ENCODE results near the gene RAB31.
"Not testable (repeated sequence)": the region's sequence is repeated elsewhere in the genome, so short reads cannot be mapped to it uniquely, and the experiment has no call there.

GRCh38 chr18:9768071-9768691 is 60.1 kb downstream of the RAB31 start:
- TF ChIP-seq SP1 (CRISPR knock-in tag; conservative IDR thresholded peaks at IDR 0.05); GTF2I (CRISPR knock-in tag; conservative IDR thresholded peaks at IDR 0.05); ETV6 (CRISPR knock-in tag; IDR thresholded peaks at IDR 0.05); HMGA2 (CRISPR knock-in tag; IDR thresholded peaks at IDR 0.05); ATF1 (CRISPR knock-in tag; IDR thresholded peaks at IDR 0.05); ZNF219 (CRISPR knock-in tag; IDR thresholded peaks at IDR 0.05; ENCODE audit: borderline replicate concordance): not testable (repeated sequence)
- TF ChIP-seq, protein P1, sequence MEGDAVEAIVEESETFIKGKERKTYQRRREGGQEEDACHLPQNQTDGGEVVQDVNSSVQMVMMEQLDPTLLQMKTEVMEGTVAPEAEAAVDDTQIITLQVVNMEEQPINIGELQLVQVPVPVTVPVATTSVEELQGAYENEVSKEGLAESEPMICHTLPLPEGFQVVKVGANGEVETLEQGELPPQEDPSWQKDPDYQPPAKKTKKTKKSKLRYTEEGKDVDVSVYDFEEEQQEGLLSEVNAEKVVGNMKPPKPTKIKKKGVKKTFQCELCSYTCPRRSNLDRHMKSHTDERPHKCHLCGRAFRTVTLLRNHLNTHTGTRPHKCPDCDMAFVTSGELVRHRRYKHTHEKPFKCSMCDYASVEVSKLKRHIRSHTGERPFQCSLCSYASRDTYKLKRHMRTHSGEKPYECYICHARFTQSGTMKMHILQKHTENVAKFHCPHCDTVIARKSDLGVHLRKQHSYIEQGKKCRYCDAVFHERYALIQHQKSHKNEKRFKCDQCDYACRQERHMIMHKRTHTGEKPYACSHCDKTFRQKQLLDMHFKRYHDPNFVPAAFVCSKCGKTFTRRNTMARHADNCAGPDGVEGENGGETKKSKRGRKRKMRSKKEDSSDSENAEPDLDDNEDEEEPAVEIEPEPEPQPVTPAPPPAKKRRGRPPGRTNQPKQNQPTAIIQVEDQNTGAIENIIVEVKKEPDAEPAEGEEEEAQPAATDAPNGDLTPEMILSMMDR (IDR thresholded peaks at IDR 0.05), result not testable (repeated sequence)
- TF ChIP-seq, protein P2, sequence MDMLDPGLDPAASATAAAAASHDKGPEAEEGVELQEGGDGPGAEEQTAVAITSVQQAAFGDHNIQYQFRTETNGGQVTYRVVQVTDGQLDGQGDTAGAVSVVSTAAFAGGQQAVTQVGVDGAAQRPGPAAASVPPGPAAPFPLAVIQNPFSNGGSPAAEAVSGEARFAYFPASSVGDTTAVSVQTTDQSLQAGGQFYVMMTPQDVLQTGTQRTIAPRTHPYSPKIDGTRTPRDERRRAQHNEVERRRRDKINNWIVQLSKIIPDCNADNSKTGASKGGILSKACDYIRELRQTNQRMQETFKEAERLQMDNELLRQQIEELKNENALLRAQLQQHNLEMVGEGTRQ (CRISPR knock-in tag; IDR thresholded peaks at IDR 0.05), result not testable (repeated sequence)
- TF ChIP-seq, protein P3, sequence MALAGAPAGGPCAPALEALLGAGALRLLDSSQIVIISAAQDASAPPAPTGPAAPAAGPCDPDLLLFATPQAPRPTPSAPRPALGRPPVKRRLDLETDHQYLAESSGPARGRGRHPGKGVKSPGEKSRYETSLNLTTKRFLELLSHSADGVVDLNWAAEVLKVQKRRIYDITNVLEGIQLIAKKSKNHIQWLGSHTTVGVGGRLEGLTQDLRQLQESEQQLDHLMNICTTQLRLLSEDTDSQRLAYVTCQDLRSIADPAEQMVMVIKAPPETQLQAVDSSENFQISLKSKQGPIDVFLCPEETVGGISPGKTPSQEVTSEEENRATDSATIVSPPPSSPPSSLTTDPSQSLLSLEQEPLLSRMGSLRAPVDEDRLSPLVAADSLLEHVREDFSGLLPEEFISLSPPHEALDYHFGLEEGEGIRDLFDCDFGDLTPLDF (CRISPR knock-in tag; IDR thresholded peaks at IDR 0.05), result not testable (repeated sequence)

Data from WTC11 (cell line).